GM12878 (cell line): ENCODE measurements around the gene TMEM88. TPM values are rescaled to one million over a fixed set of nuclear protein-coding genes. Genes with fewer than 3 reads are reported as not detected.

Source experiments
- ATAC-seq: fragments of 200-7000 bp; cut with Tn5 transposase; 3 replicates; pipeline ENCODE4 v1.9.1; 2020; ENCODE audit warnings: mild to moderate bottlenecking, moderate library complexity
- BruUV-seq: library from RNA; stranded (reverse); fragments of 400-500 nt; replicated peaks from 2 replicates; lab custom pipeline; 2021; lab: Mats Ljungman, UMichigan
- CTCF ChIA-PET: fragments of 300-600 bp; sonication (Branson Sonifier 250); formaldehyde crosslinking; extraction: SDS; loops from one replicate; lab custom pipeline; 2021; ENCODE audit warnings: inconsistent platforms; lab: Yijun Ruan, JAX
- POLR2A ChIA-PET: fragments of 350-600 bp; formaldehyde crosslinking; extraction: SDS; loops from one replicate; lab custom pipeline; 2021; ENCODE audit warnings: inconsistent platforms; lab: Charles Lee
- RAD21 ChIA-PET: fragments of 300-600 bp; sonication (Branson Sonifier 250); formaldehyde crosslinking; loops from one replicate; lab custom pipeline; 2023; ENCODE audit warnings: antibody characterized with exemption; ENCODE audit not compliant: unreplicated experiment; lab: Charles Lee
- SMC1A ChIA-PET: fragments of 300-600 bp; sonication (Branson Sonifier 250); formaldehyde crosslinking; loops from one replicate; lab custom pipeline; 2023; ENCODE audit not compliant: unreplicated experiment, uncharacterized antibody; lab: Charles Lee
- DNase-seq: peaks from one replicate; pipeline ENCODE4 v3.0.0-alpha.2; 2011; ENCODE audit warnings: low read depth, low spot score
- FAIRE-seq: peaks from 3 replicates; lab custom pipeline; 2011; peaks lifted over from hg19 to GRCh38; lab: Jason Lieb, UNC
- H2AFZ ChIP-seq: 2 replicates; pipeline ENCODE4 v1.6.0; 2011; ENCODE audit warnings: low read depth, low read length, control low read depth; ENCODE audit not compliant: control insufficient read depth
- H3K27ac ChIP-seq: 2 replicates; pipeline ENCODE4 v1.5.1; 2011; ENCODE audit warnings: control low read depth; ENCODE audit not compliant: control insufficient read depth, insufficient read depth
- H3K27me3 ChIP-seq, 2 experiments: replicated peaks in 1 of 2; 2 replicates each; pipeline versions ENCODE4 v1.6.0 to v1.6.1; 2011; ENCODE audit warnings: low read length in 1 of 2; ENCODE audit not compliant: control insufficient read depth in 2 of 2, insufficient read depth in 2 of 2
- H3K36me3 ChIP-seq, 2 experiments: 2 replicates each; pipeline ENCODE4 v1.5.1; 2011; ENCODE audit warnings: low read length in 1 of 2; ENCODE audit not compliant: control insufficient read depth in 2 of 2, insufficient read depth in 2 of 2
- H3K4me1 ChIP-seq: 2 replicates; pipeline ENCODE4 v1.6.1; 2011; ENCODE audit warnings: mild to moderate bottlenecking, low read length, moderate library complexity, mixed read lengths; ENCODE audit not compliant: control insufficient read depth, insufficient read depth
- H3K4me2 ChIP-seq: 2 replicates; pipeline ENCODE4 v1.6.0; 2011; ENCODE audit warnings: control low read depth; ENCODE audit not compliant: control insufficient read depth, insufficient read depth
- H3K4me3 ChIP-seq: fragments of 200-600 bp; sonication (generic); 2 replicates; pipeline ENCODE4 v1.5.1; 2016
- H3K79me2 ChIP-seq: 2 replicates; pipeline ENCODE4 v1.6.0; 2011; ENCODE audit warnings: low read length; ENCODE audit not compliant: control insufficient read depth, insufficient read depth
- H3K9ac ChIP-seq: 2 replicates; pipeline ENCODE4 v1.8.0; 2011; ENCODE audit warnings: low read length, control low read depth, mixed read lengths; ENCODE audit not compliant: control insufficient read depth, insufficient read depth
- H3K9me3 ChIP-seq: replicated peaks from 3 replicates; pipeline ENCODE4 v1.5.1; 2011; ENCODE audit warnings: mild to moderate bottlenecking, low read length; ENCODE audit not compliant: control insufficient read depth, insufficient read depth
- H4K20me1 ChIP-seq: 2 replicates; pipeline ENCODE4 v1.6.0; 2011; ENCODE audit not compliant: control insufficient read depth, insufficient read depth
- MTA3 ChIP-seq: IDR thresholded peaks from 2 replicates; pipeline ENCODE4 v1.6.1; 2012; ENCODE audit warnings: low read length, inconsistent platforms, borderline replicate concordance
- PAX8 ChIP-seq: fragments of 450-650 bp; IDR thresholded peaks from 2 replicates; pipeline ENCODE4 v1.6.1; 2017; ENCODE audit warnings: mild to moderate bottlenecking, moderate library complexity
- POU2F2 ChIP-seq: IDR thresholded peaks from 3 replicates; pipeline ENCODE4 v1.6.1; 2011; ENCODE audit warnings: low read depth, mild to moderate bottlenecking, low read length, borderline replicate concordance
- TAF1 ChIP-seq: IDR thresholded peaks from 2 replicates; pipeline ENCODE4 v1.6.1; 2011; ENCODE audit warnings: mild to moderate bottlenecking, low read depth, low read length, borderline replicate concordance
- ZBED1 ChIP-seq: IDR thresholded peaks from 2 replicates; pipeline ENCODE4 v1.6.1; 2016; ENCODE audit warnings: borderline replicate concordance
- ZNF622 ChIP-seq: fragments of 450-650 bp; IDR thresholded peaks from 2 replicates; pipeline ENCODE4 v1.6.1; 2017; ENCODE audit warnings: mild to moderate bottlenecking, inconsistent platforms
- WGBS: methylation state at CpG from one replicate; pipeline ENCODE4 v1.1.6; 2016; ENCODE audit warnings: low lambda C conversion rate; ENCODE audit not compliant: insufficient replicate concordance, insufficient coverage; ENCODE audit errors: missing lambda C conversion rate; 5-methylcytosine and 5-hydroxymethylcytosine counted together
- in situ Hi-C: fragments of 300-500 bp; cut with MboI; formaldehyde crosslinking; loops from 9 replicates; pipeline ENCODE4 v1.14.3; 2018; ENCODE audit warnings: mixed read lengths
- intact Hi-C: fragments of 100-400 bp; cut with micrococcal nuclease; formaldehyde crosslinking; loops from one replicate; pipeline ENCODE4 v1.14.2; 2022; ENCODE audit not compliant: unreplicated experiment
- polyA plus RNA-seq, 11 experiments: library from polyadenylated mRNA; depleted of rRNA in 4 of 11; unstranded in 6 of 11; stranded (reverse) in 5 of 11; fragments of >200 nt; fragmentation: Nextera tagmentation in 4 of 11; fragmentation: Illumina TruSeq in 1 of 11; extraction: Ambion mirVana in 4 of 11; extraction: Trizol in 1 of 11; gene quantifications; 1 replicate in 1 of 11; 2 replicates in 10 of 11; pipeline versions ENCODE4 v1.2.1 to v1.2.3, GENCODE V29; 2011 to 2016; ENCODE audit warnings: inconsistent platforms in 2 of 11, missing spikeins in 2 of 11, low read depth in 1 of 11
- total RNA-seq, 4 experiments: library from RNA; depleted of rRNA in 3 of 4; stranded (reverse); fragments of >200 nt in 3 of 4; fragmentation: Illumina TruSeq in 1 of 4; extraction: Trizol in 1 of 4; gene quantifications; 2 replicates each; pipeline versions ENCODE4 v1.2.1 to v1.2.3, GENCODE V29; 2013 to 2021
- TF ChIP-seq, protein P1 (sequence below): IDR thresholded peaks from 2 replicates; pipeline ENCODE4 v1.6.1; 2012; ENCODE audit warnings: low read length, inconsistent platforms

Gene TMEM88
- total and polyA plus RNA-seq, 10 of the 15 experiments (the other 5 are each of a cell fraction or from before 2014, with no cell fraction given): 0.21 to 2.2 (median 0.62) TPM; not detected in 5

DNA sequence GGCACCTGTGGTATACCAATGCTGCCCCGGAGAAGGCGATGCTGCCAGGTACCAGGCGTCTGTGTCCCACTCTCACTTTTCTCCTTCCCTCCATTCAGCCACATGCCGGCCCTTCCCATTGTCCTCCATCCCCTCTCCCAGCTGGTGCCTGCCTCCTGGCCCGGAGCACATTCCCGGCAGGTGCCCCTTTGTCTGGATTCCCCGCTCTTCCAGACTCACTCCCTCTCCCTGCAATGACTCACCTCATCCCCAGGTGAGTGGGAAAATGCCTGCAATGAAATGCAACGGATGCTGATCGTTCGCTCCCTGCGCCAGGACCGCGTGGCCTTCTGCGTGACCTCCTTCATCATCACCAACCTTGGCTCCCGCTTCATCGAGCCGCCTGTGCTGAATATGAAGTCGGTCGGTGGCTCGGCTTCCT is 31.3 kb upstream of the TMEM88 start:
- 81% methylated on average over 20 of the region's 20 CpGs for WGBS
- TF ChIP-seq PAX8 (no peak), TAF1 (no peak), POU2F2 (no peak), ZBED1 (no peak), ZNF622 (no peak), MTA3 (no peak)
- TF ChIP-seq, protein P1, sequence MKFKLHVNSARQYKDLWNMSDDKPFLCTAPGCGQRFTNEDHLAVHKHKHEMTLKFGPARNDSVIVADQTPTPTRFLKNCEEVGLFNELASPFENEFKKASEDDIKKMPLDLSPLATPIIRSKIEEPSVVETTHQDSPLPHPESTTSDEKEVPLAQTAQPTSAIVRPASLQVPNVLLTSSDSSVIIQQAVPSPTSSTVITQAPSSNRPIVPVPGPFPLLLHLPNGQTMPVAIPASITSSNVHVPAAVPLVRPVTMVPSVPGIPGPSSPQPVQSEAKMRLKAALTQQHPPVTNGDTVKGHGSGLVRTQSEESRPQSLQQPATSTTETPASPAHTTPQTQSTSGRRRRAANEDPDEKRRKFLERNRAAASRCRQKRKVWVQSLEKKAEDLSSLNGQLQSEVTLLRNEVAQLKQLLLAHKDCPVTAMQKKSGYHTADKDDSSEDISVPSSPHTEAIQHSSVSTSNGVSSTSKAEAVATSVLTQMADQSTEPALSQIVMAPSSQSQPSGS: no peak
- Histone ChIP-seq H2AFZ (no peak overlapping the region), H3K36me3 (no peaks in the 10 kb centered on the region), H3K4me3 (no peak overlapping the region), H3K79me2 (no peaks in the 10 kb centered on the region), H3K4me1 (no peaks in the 10 kb centered on the region), H3K9ac (no peak overlapping the region), H3K27ac (no peak overlapping the region), H3K9me3 (no peaks in the 10 kb centered on the region), H4K20me1 (no peaks in the 10 kb centered on the region), H3K4me2 (no peak overlapping the region), H3K27me3 (peaks cover 0 to 1% of the 10 kb centered on the region in 2 experiments; a peak in 2 of 4 replicates)
- ChIA-PET RAD21 (interaction anchor here (0.8 to 1.5 kb wide), 4 partner anchors 11 to 165 kb away, joined by 3 to 4 read pairs (median 4); partner anchors contain the start of genes CYB5D1 and NAA38), POLR2A (interaction anchor here (0.7 kb wide), 1 partner anchor 10 kb away, joined by 4 read pairs; the partner anchor contains the start of gene KDM6B), CTCF (interaction anchor here (0.6 to 4.6 kb wide), 16 partner anchors 10 to 1500 kb away, joined by 3 to 39 read pairs (median 4); partner anchors contain the start of genes KCNAB3, KDM6B and NAA38), SMC1A (interaction anchor here (0.7 to 2.0 kb wide), 5 partner anchors 10 to 211 kb away, joined by 3 to 8 read pairs (median 6); partner anchors contain the start of genes CYB5D1, KDM6B and NAA38)
- intact Hi-C loops: loop anchor here (10.0 kb wide), 1 partner anchor 79 kb away; no protein-coding TSS in a partner anchor
- FAIRE-seq: no peak
- BruUV-seq: no TSS peak
- DNase-seq: no peak
- in situ Hi-C loops: loop anchor here (5.0 kb wide), 1 partner anchor 164 kb away; no protein-coding TSS in a partner anchor
- no peak for ATAC-seq
